ENCODE data around the gene CHMP4A. TPM values are rescaled to one million over a fixed set of nuclear protein-coding genes. Genes with fewer than 3 reads are reported as not detected.

CHMP4A gene
- total RNA-seq (2014; rRNA removed; shearing (Covaris generic)): 60.1 and 89.8 TPM in 2 replicates

GRCh38 chr14:24212924-24213865 lies at the start of gene CHMP4A:
TSS of gene CHMP4A (minus strand) at chr14:24213488. CDS start at chr14:24213439, 49 bp downstream.
- DNase-seq (ENCODE audit: low read depth): peak; percentile 100

- DNase-seq (ENCODE audit: low read depth): no peak
Measured at GRCh38 chr14:24261969-24262327, 48.7 kb upstream of the CHMP4A start.

GRCh38 chr14:24261256-24261968 lies 48.1 kb upstream of the CHMP4A start:
- DNase-seq (ENCODE audit: low read depth): no peak

GRCh38 chr14:24260780-24261157 lies 47.5 kb upstream of the CHMP4A start:
- no peak for DNase-seq (ENCODE audit: low read depth)

DNA sequence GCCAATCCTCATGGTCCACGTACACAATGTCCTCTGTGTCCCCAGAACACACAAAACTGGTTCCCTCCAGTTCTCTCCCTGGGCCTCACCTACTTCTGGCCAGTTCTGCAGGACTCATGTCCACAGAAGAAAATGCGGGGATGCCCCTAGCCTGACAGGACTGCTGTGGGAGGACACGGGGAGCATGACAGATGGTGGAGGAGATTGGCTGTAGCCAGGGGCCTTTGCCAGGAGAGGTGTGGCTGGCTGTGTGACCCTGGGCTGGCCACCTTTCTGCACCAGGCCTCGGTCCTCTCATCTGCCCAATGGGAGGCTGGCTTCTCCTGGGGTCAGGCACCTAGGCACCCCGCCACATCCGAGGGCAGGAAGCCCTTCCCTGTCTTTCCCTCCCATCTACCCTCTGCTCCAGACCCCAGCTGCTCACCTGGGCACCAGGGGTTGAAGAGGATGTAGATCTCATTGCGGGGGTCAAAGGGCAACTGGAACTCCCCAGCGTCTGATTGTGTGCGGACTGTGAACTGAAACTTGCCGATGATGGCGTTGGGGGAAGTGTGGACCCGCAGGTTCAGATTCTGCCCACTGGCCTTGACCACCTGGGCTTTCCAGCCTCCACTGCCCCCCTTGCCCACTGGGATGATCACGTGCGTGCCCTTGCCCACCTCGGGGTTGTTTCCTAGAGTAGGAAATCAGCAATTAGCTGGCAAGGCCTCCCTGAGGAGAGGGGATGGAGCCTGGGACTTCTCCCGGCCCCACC lies 46.9 kb upstream of the CHMP4A start:
- DNase-seq (ENCODE audit: low read depth): no peak

- peak; percentile 35 for DNase-seq (ENCODE audit: low read depth)
Measured at GRCh38 chr14:24259282-24260025, 46.2 kb upstream of the CHMP4A start.

- DNase-seq (ENCODE audit: low read depth): no peak
Measured at GRCh38 chr14:24258548-24259265, 45.4 kb upstream of the CHMP4A start.

- DNase-seq (ENCODE audit: low read depth): no peak
Measured at GRCh38 chr14:24258119-24258518, 44.8 kb upstream of the CHMP4A start.

GRCh38 chr14:24256960-24257359 lies 43.7 kb upstream of the CHMP4A start:
- no peak for DNase-seq (ENCODE audit: low read depth)

GRCh38 chr14:24255931-24256711 lies 42.8 kb upstream of the CHMP4A start:
- no peak for DNase-seq (ENCODE audit: low read depth)

- no peak for DNase-seq (ENCODE audit: low read depth)
Measured at GRCh38 chr14:24255438-24255837, 42.1 kb upstream of the CHMP4A start.

GRCh38 chr14:24254630-24255392 lies 41.5 kb upstream of the CHMP4A start:
- no peak for DNase-seq (ENCODE audit: low read depth)

DNA sequence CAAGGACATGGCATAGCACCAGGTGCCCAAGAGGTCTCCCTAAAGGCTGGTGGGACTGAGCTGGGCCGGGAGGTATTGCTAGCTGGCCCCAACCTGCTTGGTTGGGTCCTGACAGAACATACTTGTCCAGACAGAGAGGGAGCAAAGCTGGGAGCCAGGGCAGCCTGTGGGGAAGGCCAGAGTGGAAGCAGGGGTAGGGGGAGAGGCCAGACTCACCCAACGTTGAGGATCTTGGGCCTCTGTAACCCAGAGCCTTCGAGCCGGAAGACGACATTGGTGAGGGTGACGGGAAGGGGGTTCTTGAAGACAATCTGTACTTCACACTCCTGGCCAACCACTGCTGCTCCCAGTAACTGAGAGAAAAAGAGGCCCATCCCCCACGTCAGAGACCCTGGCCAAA lies 40.6 kb upstream of the CHMP4A start:
- DNase-seq (ENCODE audit: low read depth): no peak

GRCh38 chr14:24252289-24253124 lies 39.2 kb upstream of the CHMP4A start:
- no peak for DNase-seq (ENCODE audit: low read depth)

DNA sequence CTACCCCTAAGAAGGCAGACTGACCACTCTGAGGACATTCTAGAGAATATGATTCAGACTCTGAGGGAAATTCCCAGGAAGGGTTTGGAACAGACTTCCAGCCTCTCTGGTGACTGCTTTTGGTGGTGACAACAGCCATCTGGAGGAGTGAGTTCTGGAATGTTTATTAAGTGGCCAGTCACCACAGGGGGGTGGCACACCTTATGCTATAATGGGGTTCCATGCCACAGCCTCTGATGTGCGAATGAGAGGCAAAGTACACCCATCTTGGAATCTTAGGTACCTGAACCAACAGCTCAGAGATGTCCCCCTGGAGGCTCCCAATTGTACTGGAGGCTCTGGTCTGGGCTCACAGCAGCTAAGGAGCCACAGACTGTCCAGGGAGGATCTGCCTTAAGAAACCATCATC lies 38.6 kb upstream of the CHMP4A start:
- peak; percentile 72 for DNase-seq (ENCODE audit: low read depth)

DNA sequence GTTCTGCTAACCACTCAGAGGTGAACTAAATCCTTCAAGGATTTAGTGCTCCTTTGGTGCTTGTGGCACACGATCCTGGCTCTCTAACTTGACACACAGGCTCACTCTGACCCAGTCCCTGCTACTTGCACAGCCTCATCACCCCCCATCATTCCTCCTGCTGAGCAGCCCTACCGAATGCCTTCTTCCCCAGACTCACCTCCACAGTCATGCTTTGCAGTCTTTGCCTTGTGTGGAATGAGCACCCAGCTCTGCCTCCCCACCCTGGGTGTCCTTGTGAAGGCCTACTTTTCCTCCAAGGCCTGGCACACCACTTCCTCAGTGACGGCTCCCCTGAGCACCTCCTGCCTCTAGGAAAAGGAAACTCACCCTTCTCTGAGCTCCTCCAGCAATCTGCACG lies 37.1 kb upstream of the CHMP4A start:
- DNase-seq (ENCODE audit: low read depth): no peak

- DNase-seq (ENCODE audit: low read depth): no peak
Measured at GRCh38 chr14:24249230-24250021, 36.1 kb upstream of the CHMP4A start.

Data from Daoy (cell line).